Measurements from ENCODE around the gene LRRTM4. TPM values are rescaled to one million over a fixed set of nuclear protein-coding genes. Genes with fewer than 3 reads are reported as not detected.
A peak's percentile ranks its signal among the peaks of the same experiment; 100 is the strongest.
"Not testable (repeated sequence)": the region's sequence is repeated elsewhere in the genome, so short reads cannot be mapped to it uniquely, and the experiment has no call there.

LRRTM4 gene
- total RNA-seq, 1 donor from 2014 or later = 1.8 TPM

DNA sequence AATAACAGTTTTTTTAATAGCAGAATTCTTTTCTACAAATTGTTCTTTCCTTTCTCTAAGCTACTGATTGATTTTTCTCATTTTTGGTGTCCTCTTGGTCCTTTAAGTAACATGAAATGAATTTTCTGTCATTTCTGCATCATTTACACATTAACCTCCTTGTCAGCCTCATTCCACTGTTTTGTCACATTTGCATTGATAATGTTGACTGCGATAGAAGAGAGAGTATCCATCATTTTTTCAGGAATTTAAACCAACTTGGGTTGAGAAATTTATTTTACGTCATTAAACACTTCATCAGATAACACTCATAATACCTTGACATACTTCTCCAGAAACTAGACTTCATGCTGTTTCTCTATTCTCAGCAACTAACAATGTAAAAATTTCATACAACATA lies 422.2 kb downstream of the LRRTM4 start:
- Mint-ChIP-seq H3K36me3 (ENCODE audit: low read depth, unreplicated experiment) (no peaks in the 10 kb centered on the region), H3K27me3 (ENCODE audit: unreplicated experiment) (peaks cover 4% of the 10 kb centered on the region), H3K27ac (ENCODE audit: unreplicated experiment) (no peak overlapping the region), H3K4me3 (ENCODE audit: unreplicated experiment) (no peak overlapping the region), H3K9me3 (ENCODE audit: unreplicated experiment) (no peaks in the 10 kb centered on the region), H3K4me1 (ENCODE audit: unreplicated experiment) (peaks cover 36% of the 10 kb centered on the region)
- no peak for DNase-seq (ENCODE audit: low spot score)
- TF ChIP-seq, protein P1, sequence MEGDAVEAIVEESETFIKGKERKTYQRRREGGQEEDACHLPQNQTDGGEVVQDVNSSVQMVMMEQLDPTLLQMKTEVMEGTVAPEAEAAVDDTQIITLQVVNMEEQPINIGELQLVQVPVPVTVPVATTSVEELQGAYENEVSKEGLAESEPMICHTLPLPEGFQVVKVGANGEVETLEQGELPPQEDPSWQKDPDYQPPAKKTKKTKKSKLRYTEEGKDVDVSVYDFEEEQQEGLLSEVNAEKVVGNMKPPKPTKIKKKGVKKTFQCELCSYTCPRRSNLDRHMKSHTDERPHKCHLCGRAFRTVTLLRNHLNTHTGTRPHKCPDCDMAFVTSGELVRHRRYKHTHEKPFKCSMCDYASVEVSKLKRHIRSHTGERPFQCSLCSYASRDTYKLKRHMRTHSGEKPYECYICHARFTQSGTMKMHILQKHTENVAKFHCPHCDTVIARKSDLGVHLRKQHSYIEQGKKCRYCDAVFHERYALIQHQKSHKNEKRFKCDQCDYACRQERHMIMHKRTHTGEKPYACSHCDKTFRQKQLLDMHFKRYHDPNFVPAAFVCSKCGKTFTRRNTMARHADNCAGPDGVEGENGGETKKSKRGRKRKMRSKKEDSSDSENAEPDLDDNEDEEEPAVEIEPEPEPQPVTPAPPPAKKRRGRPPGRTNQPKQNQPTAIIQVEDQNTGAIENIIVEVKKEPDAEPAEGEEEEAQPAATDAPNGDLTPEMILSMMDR (IDR thresholded peaks at IDR 0.05; ENCODE audit: unreplicated experiment) = no peak

DNA sequence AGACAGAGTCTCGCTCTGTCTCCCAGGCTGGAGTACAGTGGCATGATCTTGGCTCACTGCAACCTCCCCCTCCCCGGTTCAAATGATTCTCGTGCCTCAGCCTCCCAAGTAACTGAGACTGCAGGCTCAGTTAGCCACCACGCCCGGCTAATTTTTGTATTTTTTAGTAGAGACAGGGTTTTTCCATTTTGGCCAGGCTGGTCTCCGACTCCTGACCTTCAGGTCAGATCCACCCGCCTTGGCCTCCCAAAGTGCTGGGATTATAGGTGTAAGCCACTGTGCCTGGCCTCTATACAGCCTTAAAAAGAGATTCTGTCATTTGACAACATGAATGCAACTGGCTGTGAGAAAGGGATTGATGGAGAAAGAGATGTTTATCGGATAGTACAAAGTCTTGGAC lies 426.7 kb downstream of the LRRTM4 start:
- not testable (repeated sequence) for H3K9me3 Mint-ChIP-seq (ENCODE audit: unreplicated experiment); H3K27ac Mint-ChIP-seq (ENCODE audit: unreplicated experiment); H3K4me3 Mint-ChIP-seq (ENCODE audit: unreplicated experiment); DNase-seq (ENCODE audit: low spot score); H3K36me3 Mint-ChIP-seq (ENCODE audit: low read depth, unreplicated experiment); H3K27me3 Mint-ChIP-seq (ENCODE audit: unreplicated experiment)
- peaks cover 20% of the 10 kb centered on the region for H3K4me1 Mint-ChIP-seq (ENCODE audit: unreplicated experiment)

DNA sequence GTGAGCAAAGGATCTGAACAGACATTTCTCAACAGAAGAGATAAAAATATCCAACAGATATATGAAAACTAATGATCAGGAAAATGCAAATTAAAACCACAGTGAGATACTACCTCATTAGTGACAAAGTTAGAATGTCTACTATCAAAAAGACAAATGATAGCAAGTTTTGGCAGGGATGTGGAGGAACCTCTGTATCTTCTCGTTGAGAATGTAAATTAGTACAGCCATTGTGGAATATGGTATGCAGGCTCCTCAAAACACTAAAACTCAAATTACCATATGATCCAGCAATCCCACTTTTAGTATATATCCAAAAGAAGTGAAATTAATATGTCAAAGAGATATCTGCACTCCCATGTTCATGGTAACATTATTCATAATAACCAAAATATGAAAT lies 427.1 kb downstream of the LRRTM4 start:
- H3K9me3 Mint-ChIP-seq (ENCODE audit: unreplicated experiment) = no peaks in the 10 kb centered on the region

DNA sequence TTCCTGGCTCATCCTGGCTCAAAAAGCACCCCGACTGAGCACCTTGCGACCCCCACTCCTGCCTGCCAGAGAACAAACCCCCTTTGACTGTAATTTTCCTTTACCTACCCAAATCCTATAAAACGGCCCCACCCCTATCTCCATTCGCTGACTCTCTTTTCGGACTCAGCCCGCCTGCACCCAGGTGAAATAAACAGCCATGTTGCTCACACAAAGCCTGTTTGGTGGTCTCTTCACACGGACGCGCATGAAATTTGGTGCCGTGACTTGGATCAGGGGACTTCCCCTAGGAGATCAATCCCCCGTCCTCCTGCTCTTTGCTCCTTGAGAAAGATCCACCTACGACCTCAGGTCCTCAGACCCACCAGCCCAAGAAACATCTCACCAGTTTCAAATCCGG lies 433.8 kb downstream of the LRRTM4 start:
- Mint-ChIP-seq H3K27me3 (ENCODE audit: unreplicated experiment) (peaks cover 13% of the 10 kb centered on the region), H3K4me3 (ENCODE audit: unreplicated experiment) (peak overlapping the region; percentile 91), H3K27ac (ENCODE audit: unreplicated experiment) (peak overlapping the region; percentile 17), H3K4me1 (ENCODE audit: unreplicated experiment) (peaks cover 46% of the 10 kb centered on the region)
- H3K9me3 Mint-ChIP-seq (ENCODE audit: unreplicated experiment); H3K36me3 Mint-ChIP-seq (ENCODE audit: low read depth, unreplicated experiment); DNase-seq (ENCODE audit: low spot score): not testable (repeated sequence)

More for the DNA sequence above, 427.1 kb downstream of the LRRTM4 start:
- Mint-ChIP-seq H3K27me3 (ENCODE audit: unreplicated experiment) (no peaks in the 10 kb centered on the region), H3K4me3 (ENCODE audit: unreplicated experiment) (no peak overlapping the region), H3K36me3 (ENCODE audit: low read depth, unreplicated experiment) (no peaks in the 10 kb centered on the region), H3K4me1 (ENCODE audit: unreplicated experiment) (peaks cover 25% of the 10 kb centered on the region), H3K27ac (ENCODE audit: unreplicated experiment) (no peak overlapping the region)
- no peak for DNase-seq (ENCODE audit: low spot score)
- TF ChIP-seq, protein P1 (IDR thresholded peaks at IDR 0.05; ENCODE audit: unreplicated experiment) = no peak

DNA sequence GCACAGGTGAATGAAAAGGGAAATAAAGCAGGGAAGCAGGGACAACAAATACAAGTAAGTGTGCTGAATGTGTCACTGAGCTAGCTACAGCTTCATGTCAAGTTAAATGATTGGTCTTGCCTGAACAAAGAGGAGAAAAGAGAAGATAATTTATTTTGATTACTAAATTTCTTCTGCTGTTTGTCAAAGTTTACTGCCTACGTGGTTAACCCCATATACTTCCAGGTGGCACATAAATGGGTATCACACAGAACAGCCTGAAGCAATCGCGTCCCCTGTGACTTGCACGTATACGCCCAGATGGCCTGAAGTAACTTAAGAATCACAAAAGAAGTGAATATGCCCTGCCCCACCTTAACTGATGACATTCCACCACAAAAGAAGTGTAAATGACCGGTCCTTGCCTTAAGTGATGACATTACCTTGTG lies 434.2 kb downstream of the LRRTM4 start:
- peak overlapping the region; percentile 91 for H3K4me3 Mint-ChIP-seq (ENCODE audit: unreplicated experiment)
- DNase-seq (ENCODE audit: low spot score) = no peak

DNA sequence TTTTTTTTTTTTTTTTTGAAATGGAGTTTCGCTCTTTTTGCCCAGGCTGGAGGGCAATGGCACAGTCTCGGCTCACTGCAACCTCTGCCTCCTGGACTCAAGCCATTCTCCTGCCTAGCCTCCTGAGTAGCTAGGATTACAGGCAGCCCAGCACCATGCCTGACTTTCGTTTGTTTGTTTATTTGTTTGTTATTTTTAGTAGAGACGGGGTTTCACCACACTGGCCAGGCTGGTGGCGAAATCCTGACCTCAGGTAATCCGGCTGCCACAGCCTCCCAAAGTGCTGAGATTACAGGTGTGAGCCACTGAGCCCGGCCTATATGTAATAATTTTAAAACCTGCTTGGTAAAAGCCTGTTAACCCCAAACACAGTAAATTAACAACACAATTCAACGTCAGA lies 435.7 kb downstream of the LRRTM4 start:
- H3K27me3 Mint-ChIP-seq (ENCODE audit: unreplicated experiment) = peaks cover 13% of the 10 kb centered on the region
- H3K4me1 Mint-ChIP-seq (ENCODE audit: unreplicated experiment) = peaks cover 33% of the 10 kb centered on the region
- H3K9me3 Mint-ChIP-seq (ENCODE audit: unreplicated experiment) = no peaks in the 10 kb centered on the region
- TF ChIP-seq, protein P1 (IDR thresholded peaks at IDR 0.05; ENCODE audit: unreplicated experiment) = no peak
- H3K4me3 Mint-ChIP-seq (ENCODE audit: unreplicated experiment) = no peak overlapping the region
- H3K36me3 Mint-ChIP-seq (ENCODE audit: low read depth, unreplicated experiment) = no peaks in the 10 kb centered on the region
- no peak overlapping the region for H3K27ac Mint-ChIP-seq (ENCODE audit: unreplicated experiment)
- DNase-seq (ENCODE audit: low spot score) = no peak

More for the DNA sequence above, 434.2 kb downstream of the LRRTM4 start:
- H3K27ac Mint-ChIP-seq (ENCODE audit: unreplicated experiment) = no peak overlapping the region
- no peaks in the 10 kb centered on the region for H3K36me3 Mint-ChIP-seq (ENCODE audit: low read depth, unreplicated experiment)
- H3K9me3 Mint-ChIP-seq (ENCODE audit: unreplicated experiment) = no peaks in the 10 kb centered on the region
- H3K4me1 Mint-ChIP-seq (ENCODE audit: unreplicated experiment) = peaks cover 43% of the 10 kb centered on the region
- TF ChIP-seq, protein P1 (IDR thresholded peaks at IDR 0.05; ENCODE audit: unreplicated experiment) = no peak
- H3K27me3 Mint-ChIP-seq (ENCODE audit: unreplicated experiment) = peaks cover 13% of the 10 kb centered on the region
